ENCODE measurements around the gene PPP1CA.

PPP1CA gene

DNA sequence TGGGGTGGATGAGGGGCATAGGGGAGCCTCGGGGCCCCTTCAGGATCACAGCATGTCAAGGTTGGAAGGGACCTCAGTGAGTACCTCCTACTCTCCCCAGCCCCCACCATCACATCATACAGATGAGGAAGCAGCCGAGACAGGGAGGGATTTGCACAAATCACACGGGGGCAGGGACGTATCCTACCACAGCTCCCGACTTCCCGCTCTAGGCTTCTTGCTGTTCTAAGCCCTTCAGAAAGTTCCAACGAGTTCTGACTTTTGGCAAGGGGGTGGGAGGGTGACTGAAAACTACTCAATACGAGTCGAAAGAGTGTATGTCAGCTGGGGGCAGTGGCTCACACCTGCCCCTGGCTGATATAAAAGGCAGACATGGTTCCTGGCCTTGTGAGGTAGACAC is 14.6 kb downstream of the PPP1CA start:
- DNase-seq (ENCODE audit: low read depth in 1 of 2, low spot score in 1 of 2): no peak

DNA sequence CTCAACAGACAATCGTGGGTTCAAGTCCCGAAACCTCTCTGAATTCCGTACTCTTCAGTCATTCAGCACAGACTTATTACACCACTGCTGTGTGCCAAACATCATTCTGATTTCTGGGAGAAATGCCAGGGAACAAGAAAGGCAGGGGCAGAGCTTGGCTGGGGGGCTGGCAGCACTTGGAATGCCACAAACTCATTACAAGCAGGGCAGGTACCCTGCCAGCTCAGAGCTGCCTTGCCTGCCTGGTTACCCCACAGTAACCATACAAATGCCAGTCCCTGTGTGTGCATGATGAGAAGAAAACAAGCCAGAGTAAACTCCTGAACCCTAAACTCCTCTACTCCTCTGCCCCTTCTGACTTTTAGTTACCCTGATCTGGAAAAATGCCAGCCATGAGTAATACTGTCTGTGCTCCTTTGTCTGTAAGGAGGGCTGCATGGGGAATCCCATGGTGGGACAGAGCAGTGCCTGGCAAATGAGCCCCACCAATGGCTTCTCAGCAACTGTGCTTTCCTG is 16.7 kb downstream of the PPP1CA start:
- DNase-seq (ENCODE audit: low read depth in 1 of 2, low spot score in 1 of 2): no peak

DNA sequence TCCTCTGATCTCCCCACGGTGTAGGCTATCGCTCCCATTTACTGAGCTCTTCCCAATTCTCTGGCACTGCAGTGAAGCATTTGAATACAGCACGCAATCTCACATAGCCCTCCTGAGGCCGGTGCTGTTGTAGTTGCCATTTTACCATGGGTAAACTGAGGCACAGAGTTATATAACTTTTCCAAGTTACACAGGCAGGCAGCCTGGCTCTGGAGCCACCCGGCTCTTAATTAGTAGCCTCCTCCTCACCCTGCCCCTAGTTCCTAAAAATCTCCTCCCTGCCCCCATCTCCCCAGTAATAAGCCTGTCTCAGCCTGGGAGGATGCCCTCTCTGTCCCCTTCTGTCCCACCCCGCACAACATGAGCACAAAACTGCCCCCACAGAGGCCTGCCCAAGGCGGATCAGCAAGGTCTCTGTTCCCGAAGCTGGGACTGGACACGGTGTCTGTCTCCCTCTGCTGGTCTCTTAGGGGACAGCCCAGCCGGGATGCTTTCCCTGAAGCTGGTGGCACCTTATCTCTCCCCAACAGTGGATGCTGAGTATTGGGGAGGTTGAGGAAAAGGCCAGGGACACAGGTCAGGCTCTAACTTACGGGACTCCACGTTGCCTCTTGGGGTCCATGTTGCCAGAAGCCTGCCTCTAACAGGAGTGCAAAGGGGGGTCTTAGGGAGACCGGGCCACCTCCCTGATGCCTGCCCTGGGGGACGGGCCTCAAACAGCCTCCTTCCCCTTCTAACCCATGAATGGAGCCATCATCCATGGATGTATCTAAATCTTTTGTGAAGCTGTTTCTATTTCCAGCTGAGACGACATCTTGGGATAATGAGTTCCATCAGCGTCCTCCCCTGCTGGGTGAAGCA is 19.2 kb downstream of the PPP1CA start:
- DNase-seq (ENCODE audit: low read depth in 1 of 2, low spot score in 1 of 2): peak; percentile 70 to 80

DNA sequence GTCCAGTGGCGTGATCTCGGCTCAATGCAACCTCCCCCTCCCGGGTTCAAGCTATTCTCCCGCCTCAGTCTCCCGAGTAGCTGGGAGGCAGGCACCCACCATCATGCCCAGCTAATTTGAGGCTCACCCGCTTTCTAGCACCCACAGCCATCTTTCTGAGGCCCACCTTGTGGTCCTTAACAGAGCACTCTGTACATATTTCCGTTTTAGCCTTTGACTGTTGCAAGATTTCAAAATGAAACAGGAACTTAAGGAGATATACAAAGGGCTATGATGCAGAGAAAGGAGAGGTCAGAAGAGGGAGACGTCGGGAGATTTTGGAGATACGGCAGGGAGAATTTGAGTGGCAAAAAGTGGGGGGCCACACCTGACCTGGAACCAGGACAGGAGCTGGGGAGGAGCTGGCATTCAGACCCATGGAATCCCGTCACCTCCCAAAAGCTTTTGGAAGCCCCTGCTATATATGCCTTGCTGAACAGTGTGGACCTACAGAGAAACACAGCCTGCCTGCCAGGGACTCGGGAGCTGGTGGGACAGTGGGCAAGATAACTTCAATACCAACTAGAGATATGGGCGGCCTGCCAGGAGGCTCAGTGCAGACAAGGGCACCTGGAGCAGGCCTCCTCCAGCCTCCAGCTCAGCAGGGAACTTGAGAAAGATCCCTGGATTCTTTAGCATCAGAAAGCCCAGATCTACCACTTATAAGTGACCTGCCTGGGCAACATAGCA is 20.2 kb downstream of the PPP1CA start:
- no peak for DNase-seq (ENCODE audit: low read depth in 1 of 2, low spot score in 1 of 2)

DNA sequence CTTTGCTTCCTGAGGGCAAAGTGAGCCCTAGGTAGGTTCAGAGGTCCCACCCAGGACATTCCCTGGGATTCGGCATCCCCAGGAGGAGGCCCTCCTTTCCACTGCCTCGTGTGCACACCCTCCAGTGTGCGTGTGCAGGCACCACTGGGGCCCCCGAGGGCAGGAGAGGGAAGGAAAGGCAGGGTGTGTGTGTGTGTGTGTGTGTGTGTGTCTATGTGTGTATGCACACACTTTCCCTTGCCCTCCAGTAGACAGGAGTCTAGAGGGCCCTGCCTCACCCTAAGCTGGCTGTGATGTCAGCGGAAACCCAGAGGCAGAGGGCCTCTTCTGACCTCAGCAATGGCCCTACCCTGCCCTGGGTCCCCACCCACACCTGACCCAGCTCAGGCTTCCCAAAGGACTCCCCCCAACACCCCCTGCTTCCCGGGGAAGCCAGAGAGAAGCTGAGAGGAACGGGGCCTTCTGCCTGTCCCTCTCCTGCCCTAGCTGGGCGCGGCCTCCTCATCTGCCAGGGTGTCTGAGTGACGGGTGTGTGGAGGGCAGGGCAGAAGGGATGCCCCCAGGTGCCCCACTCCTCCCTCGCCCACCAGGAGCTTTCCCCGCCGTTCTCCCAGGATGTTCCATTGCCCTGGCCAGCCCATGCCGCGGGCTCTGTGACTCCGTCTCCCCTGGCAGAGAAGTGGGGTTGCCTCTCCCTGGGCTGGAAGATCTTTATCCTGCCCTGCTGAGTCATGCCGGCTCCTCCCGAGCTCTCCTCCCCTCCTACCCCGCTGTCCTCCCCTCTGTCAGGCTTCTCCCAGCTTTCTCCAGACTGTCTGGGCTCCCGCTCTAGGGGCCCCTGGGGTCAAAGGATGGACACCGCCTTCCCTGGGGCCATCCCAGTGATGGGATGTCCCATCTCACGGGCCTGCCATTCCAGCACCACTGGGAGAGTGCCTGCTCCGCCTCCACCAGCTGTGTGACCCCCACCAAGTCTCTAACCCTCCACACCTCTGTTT is 22.3 kb downstream of the PPP1CA start:
- DNase-seq (ENCODE audit: low read depth in 1 of 2, low spot score in 1 of 2): no peak

DNA sequence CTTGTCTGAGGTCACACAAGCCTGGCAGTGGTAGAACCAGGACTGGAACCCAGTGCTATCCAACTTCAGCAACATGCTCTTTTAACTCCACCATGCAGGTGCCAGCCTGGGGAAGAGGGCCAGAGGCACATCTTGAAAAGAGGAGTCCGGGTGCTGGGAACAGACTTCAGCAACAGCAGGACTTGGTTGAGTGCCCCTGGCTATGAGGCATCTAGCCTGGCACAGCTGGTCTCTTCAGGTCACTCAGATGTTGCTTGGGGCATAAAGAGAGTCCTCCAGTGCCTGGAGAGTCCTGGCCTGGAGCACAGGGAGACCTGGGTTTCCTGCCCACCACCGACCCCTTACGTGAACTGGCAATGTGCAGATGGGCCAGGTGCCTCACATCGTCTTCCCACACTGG is 23.1 kb downstream of the PPP1CA start:
- no peak for DNase-seq (ENCODE audit: low read depth in 1 of 2, low spot score in 1 of 2)

DNA sequence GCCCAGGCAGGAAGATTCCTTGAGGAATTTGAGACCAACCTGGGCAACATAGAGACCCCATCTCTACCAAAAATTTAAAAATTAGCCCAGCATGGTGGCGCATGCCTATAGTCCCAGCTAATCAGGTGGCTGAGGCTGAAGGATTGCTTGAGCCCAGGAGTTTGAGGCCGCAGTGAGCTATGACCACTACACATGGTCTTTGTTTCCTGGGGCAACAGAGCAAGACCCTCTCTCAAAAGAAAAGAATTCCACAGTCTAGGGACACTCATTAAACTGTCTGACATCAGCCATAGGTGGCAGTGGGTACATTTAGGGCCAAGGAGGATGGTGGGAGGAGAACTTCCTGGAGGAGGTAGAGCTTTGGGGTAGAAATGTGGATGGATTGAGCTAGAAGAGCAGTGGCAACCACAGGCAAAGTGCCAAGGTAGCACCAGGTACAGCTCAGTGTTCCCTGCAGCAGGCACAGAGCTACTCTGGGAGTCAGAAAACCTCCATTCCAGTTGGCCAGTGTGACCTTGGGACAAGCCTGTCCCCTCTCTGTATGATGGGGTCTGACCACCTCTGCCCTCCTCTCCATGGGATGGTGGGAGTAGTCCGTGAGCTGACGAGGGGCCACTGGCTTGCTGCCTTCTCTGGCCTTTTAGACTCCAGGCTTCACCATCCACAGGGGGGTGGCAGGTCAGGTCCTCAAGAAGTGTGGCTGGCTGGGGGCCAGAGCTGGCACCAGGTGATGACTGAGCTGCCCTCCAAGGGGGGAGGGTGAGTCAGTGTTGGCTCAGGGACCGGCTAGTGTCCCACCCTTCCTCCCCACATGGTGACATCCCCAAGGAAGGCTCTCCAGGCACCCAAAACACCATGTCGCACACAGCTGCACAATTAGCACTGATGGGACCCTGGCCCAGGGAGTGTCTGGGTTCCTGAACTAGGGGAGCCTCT is 24.5 kb downstream of the PPP1CA start:
- DNase-seq (ENCODE audit: low read depth in 1 of 2, low spot score in 1 of 2): no peak

DNA sequence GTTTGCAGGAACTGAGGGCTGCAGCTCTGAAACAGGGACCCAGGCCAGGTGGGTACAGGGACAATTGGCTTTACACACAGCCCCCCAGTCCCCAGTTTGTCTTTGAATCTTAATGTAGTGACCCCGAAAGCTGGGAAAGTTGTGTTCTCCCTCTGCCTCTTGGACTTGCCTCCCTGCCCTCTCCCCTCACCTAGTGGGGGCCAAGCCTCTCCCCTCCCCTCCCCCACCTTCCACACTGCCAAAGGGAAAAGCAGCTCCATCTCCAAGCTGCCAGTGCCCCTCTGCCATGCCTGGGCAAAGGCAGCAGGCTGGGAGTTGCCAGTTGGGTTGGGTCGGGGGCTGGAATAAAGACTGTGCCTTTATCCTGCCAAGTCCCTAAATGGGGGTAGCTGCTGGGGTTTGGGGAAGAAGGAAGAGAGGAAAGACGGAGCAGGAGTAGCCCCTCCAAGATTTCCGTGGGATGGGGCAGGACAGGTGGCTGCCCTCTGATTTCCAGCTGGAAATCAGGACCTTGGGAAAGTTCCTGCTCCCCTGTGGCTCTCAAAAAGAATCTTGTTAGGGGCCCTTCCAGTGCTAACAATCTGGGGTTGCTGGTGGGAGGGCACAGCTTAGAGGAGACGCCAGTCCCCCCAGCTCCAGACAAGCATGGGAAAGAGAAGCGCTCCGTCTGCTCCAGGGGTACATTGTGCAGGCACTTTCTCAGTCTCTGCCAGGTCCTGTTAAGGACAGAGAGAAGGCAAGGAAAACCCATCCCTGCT is 25.4 kb downstream of the PPP1CA start:
- DNase-seq (ENCODE audit: low read depth in 1 of 2, low spot score in 1 of 2): no peak

DNA sequence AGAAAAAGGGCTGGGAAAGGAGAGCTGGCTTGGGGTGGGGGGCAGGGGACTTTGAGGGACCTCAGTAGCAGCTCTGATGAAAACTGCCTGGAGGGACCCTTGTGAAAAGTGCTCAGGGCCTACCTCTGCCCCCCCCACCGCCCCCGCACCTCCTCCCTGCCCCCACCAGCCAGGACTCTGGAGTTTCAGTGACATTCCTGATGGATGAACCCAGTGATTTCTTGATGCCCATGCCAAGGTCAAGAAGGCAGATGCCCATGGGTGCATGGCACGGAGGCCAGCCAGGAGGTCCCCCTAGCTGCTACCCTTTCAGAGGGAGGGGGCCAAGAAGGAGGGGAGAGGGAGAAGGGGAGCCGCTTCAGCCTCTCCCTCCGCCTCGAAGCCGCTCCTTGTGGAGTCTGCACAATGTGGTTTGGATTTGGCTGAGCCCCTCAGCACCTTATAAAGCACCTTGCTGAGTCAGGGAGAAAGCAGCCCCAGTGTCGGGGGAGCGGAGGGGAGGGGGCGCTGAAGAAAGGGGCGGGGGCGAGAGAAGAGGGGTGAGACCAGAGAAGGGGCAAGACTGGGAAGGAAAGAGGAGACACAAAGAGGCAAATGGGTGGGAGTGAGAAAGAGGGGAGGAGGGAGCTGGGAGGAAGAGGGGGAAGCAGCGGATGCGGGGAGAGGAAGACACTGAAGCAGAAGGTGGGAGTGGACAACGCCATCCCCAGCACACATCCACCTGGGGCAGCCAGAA is 26.2 kb downstream of the PPP1CA start:
- DNase-seq (ENCODE audit: low read depth in 1 of 2, low spot score in 1 of 2): no peak

DNA sequence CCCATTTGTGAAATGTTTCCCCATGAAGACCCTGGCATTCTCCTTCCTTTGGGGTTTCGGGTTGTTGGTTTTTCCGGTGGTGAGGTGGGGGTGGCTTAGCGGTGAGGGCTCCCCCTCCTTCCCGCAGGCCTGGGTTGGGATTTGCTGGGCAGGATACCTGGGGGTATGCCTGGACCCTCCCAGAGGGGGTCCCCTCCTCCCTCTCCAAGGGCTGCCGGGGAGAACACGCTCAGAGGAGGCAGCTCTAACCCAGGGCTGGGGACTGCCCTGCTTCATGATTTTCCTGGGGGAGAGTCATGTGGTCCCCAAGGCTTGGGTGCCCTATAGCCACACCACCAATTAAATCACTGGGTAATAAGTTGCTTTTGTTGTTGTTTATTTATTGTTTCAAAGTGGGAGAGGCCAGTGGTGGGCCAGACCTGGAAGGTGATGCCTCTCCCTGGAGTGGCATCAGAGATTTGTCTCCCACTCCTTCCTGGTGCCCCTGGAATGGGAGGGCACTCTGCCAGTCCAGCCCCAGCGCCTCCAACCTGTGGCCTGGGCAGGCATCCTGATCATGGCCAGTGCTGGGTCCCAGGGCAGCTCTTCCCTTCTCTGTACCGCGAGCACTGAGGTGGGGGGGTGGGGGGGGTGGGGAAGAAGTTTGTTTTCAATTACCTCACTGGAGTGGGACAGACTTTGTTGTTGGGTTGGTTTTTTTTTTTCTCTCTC is 26.9 kb downstream of the PPP1CA start:
- no peak for DNase-seq (ENCODE audit: low read depth in 1 of 2, low spot score in 1 of 2)

DNA sequence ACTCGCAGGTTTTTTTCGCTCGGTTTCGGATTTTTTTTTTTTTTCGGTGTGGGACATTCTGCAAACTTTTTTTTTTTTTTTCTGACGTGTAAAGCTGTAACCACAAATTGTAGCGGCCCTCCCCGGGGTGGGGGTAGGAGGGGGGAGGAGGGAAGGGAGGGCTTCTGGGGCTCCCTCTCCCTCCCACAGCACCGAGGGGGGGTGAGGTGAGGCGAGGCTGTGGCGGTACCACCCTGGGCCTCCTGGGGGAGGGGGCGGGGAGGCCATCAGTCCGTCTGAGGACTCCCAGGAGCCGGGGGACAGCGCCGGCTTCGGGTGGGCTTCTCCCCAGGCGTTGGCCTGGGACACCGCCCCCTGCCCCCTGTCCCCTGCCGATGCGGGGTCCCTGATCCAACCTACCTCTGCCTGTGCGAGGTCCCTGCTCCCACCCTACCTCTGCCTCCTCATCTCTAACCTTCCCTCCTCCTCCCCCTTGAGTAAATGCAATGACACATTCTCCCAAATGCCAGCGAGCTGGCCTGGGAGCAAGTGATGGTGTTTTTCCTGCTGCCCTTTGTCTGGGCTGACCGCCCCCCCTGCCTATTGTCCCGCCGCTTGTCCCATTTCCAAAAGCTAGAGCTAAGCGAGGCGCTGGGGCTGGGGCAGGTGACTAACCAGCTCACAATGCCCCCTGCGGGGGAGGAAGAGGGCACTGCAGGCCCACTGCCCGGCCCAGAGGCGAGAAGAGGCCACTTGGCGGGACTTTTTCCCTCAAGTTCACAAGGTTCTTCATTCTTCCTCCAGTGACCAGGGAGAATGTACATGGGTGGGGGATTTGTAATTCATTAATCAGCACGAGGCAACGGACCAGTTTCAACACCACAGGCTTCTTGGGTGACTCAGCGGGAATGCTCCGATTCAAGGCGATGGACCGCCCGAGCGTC is 27.7 kb downstream of the PPP1CA start:
- DNase-seq (ENCODE audit: low read depth in 1 of 2, low spot score in 1 of 2): peak in 1 of 2 donors; percentile 46

DNA sequence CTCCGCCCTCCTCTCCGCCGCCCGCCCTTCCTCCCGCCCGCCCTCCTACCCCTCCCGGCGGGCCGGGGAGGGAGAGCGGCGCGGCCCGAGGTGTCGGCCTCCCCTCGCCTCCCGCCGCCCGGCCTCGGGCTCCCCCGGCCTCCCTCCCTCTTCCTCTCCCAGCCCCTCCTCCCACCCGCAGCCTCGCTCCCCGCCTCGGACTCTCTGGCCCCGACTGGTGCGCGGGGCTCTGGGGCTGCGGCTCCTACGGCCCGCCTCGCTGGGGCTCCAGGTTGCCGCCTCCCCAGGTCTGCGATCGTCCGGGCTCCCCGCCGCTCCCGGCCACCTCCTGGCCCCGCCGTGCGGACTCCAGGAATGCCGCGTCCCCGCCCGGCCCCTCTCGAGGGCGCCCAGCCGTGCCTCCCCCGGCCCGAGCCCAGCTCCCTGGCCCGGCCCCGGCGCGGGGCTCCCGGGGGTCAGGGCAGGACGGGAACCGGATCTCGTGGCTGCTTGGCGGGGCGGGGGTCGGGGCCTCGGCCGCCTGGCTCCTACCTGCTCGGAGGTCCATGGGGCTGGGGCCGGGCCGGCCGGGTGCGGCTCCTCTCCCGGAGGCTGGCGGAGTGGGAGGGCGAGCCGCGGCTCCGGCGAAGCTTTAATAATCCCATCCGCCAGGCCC is 28.5 kb downstream of the PPP1CA start, which contains the start of gene CLCF1:
CLCF1 (minus strand) TSS at position 606 of the 655 bp plus-strand sequence; CDS start at position 547, 59 bp downstream.
- DNase-seq (ENCODE audit: low read depth in 1 of 2, low spot score in 1 of 2): no peak

DNA sequence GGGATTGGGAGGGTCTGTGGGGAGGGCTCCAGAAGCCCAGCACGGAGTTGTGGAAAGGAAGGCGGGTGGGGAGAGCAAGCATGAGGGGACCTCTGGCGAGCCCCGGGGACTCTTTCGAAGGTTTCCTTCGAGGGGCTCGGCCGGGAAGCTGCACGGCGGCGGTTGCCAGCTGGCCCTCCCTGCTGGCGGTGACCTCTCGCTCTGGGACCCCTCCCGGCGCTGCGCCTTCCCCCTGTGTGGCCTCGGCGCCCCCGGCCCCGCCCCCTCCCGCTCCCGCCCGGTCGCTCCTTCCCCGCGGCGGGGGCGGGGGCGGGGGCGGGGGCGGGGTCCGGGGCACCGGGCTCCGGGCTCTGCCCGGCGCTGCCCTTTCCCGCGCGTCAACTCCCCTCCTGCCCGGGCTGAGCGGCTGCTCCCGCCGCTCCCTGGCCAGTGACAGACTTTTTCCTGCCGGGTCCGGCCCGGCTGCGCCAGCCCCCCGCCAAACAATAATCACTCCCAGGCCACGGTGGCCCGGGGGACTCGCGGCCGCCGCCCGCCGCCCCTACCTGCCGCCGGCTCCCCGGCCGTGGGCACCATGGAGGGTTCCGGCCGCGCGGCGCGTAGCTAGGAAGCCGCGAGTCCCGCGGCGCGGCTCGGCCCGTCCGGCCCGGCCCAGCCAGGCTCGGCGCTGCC is 29.2 kb downstream of the PPP1CA start:
- no peak for DNase-seq (ENCODE audit: low read depth in 1 of 2, low spot score in 1 of 2)

DNA sequence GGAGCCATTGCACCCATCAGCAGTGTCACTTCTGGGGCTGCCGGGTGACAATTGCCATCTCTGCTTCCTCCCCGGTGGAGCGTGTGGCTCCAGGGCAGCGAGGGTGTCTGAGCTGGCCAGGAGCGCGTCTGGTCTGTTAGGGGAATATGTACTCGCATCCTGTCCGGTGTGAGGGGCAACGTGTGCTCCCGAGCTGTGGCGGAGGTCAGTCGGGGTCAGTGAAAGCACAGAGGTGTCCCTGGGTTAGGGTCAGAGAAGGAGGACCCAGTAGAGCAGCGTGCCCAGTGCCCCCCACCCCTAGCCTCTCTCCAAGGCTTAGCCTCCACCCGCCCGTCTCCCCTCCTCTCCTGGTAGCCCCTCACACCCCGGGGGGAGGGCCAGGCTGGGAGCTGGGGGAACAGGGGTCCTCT is 29.7 kb downstream of the PPP1CA start:
- no peak for DNase-seq (ENCODE audit: low read depth in 1 of 2, low spot score in 1 of 2)

DNA sequence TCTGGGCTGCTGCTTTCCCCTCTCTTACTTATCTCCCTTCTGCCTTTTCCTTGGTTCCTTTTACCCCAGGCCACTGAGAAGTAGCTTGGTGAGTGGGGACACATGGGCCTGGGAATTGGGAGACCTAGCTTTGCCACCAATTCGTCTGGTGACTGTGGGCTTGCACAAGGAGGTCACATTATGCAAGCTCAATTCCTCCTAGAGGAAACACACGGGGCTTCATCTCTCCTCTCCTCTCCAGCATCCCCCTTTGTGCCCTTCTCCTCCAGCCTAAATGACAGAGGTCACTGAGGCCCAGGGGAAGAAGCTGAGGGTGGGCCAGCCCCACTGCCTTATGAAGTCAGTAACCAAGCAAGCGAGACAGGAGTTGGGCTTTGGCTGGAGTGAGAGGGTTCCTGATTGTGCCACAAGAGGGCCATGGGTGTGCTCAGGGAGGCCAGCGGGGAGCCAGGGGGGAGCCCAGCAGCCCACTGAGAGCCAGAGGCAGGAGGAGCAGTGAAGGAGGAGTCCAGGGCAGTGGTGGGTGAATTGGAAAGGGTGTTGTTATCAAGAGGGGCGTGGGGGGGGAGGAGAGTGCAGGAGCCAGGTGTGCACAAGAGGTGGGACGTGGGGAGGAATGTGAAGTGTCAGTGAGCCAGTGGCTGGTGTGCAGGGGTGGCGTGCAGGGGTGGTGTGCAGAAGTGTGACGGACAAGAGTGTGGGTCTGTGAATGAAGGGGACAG is 30.3 kb downstream of the PPP1CA start:
- no peak for DNase-seq (ENCODE audit: low read depth in 1 of 2, low spot score in 1 of 2)
